ENCODE measurements around the gene SHD. TPM values are rescaled to one million over a fixed set of nuclear protein-coding genes. Genes with fewer than 3 reads are reported as not detected.

SHD gene
- total RNA-seq, 4 donors from 2014 or later = 0.19 TPM; not detected in 3

- no peak for DNase-seq (ENCODE audit: low spot score)
- ATAC-seq (ENCODE audit: low FRiP score) = no peak
- no peak for TF ChIP-seq CTCF (IDR thresholded peaks at IDR 0.05)
Observed at GRCh38 chr19:4297901-4298809, 19.1 kb downstream of the SHD start.

- no peak for DNase-seq (ENCODE audit: low spot score)
- no peak for ATAC-seq (ENCODE audit: low FRiP score)
- no peak for TF ChIP-seq CTCF (IDR thresholded peaks at IDR 0.05)
Observed at GRCh38 chr19:4298810-4299550, 19.9 kb downstream of the SHD start.

- no peak for DNase-seq (ENCODE audit: low spot score)
- ATAC-seq (ENCODE audit: low FRiP score) = no peak
- no peak for TF ChIP-seq CTCF (IDR thresholded peaks at IDR 0.05)
Observed at GRCh38 chr19:4300589-4300988, 21.5 kb downstream of the SHD start.

GRCh38 chr19:4301590-4302242, 22.6 kb downstream of the SHD start:
- no peak for DNase-seq (ENCODE audit: low spot score)
- TF ChIP-seq CTCF (IDR thresholded peaks at IDR 0.05) = no peak
- no peak for ATAC-seq (ENCODE audit: low FRiP score)

- TF ChIP-seq CTCF (IDR thresholded peaks at IDR 0.05) = no peak
- DNase-seq (ENCODE audit: low spot score) (no peak), ATAC-seq (ENCODE audit: low FRiP score) (no peak)
Observed at GRCh38 chr19:4302243-4302640, 23.2 kb downstream of the SHD start, which contains the start of gene TMIGD2. TSS of gene TMIGD2 (minus strand) at chr19:4302389. CDS start at chr19:4302385, 4 bp downstream.

GRCh38 chr19:4303819-4304537, 24.9 kb downstream of the SHD start:
- no peak for TF ChIP-seq CTCF (IDR thresholded peaks at IDR 0.05)
- ATAC-seq (ENCODE audit: low FRiP score) = no peak

More at GRCh38 chr19:4303819-4304537, 24.9 kb downstream of the SHD start:
- no peak for DNase-seq (ENCODE audit: low spot score)

Measured in omental fat pad (tissue), 4 donors.